AG09319 (cell line): ENCODE results near the gene PITHD1.

Experiments used
- DNase-seq: peaks from one replicate; pipeline ENCODE4 v3.0.0-alpha.2; 2010; ENCODE audit warnings: low read depth; ENCODE audit errors: extremely low read depth
- TF ChIP-seq, protein P1 (sequence below): IDR thresholded peaks from 2 replicates; pipeline ENCODE4 v1.5.1; 2011; ENCODE audit warnings: low read depth, mild to moderate bottlenecking, inconsistent platforms, low read length, moderate library complexity

The PITHD1 gene

GRCh38 chr1:23810818-23811540 is 32.8 kb downstream of the PITHD1 start:
- DNase-seq = no peak
- TF ChIP-seq, protein P1, sequence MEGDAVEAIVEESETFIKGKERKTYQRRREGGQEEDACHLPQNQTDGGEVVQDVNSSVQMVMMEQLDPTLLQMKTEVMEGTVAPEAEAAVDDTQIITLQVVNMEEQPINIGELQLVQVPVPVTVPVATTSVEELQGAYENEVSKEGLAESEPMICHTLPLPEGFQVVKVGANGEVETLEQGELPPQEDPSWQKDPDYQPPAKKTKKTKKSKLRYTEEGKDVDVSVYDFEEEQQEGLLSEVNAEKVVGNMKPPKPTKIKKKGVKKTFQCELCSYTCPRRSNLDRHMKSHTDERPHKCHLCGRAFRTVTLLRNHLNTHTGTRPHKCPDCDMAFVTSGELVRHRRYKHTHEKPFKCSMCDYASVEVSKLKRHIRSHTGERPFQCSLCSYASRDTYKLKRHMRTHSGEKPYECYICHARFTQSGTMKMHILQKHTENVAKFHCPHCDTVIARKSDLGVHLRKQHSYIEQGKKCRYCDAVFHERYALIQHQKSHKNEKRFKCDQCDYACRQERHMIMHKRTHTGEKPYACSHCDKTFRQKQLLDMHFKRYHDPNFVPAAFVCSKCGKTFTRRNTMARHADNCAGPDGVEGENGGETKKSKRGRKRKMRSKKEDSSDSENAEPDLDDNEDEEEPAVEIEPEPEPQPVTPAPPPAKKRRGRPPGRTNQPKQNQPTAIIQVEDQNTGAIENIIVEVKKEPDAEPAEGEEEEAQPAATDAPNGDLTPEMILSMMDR = peak; percentile 57

- DNase-seq = no peak
- TF ChIP-seq, protein P1 = no peak
These were observed 35.8 kb downstream of the PITHD1 start for GRCh38 chr1:23814016-23814415.

DNA sequence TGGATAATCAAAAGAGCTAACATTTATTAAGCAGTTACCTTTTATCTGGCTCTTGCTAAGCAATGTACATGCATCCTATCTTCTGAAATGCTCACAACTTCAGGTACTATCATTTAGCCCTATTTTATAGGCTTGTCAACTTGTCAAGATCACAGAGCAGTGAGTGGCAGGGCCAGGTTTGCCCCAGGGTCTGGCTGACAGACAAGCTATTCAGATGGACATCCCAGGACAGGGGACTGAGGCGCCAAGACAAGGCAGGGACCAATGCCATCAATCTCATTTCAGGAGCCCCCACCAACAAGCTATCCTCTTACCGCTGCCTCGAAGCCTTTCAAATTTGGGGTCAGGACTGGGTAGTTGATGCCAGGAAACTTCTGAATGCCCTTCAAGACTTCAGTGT is 38.1 kb downstream of the PITHD1 start:
- DNase-seq = no peak
- TF ChIP-seq, protein P1 = no peak

DNA sequence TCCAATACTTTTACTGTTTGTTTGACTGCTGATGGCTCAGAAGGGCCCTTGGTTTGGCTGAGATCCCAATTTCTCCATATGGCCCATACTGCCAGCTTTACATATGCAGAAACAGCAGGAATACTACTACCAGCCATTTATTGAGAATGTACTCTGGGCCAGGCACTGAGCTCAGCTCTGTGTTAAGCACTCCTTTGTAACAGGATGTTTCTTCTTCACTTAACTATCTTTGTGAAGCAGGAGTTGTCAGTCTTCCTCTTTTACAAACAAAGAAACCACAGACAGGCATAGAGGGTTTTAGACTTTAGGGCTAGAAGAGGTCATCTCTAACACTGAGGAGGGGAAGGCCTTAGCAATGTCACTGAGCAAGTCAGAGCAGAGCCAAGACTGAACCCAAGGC is 38.7 kb downstream of the PITHD1 start:
- no peak for DNase-seq
- TF ChIP-seq, protein P1 = no peak

- TF ChIP-seq, protein P1 = no peak
- DNase-seq = no peak
These were observed 39.4 kb downstream of the PITHD1 start for GRCh38 chr1:23817633-23818032.

DNA sequence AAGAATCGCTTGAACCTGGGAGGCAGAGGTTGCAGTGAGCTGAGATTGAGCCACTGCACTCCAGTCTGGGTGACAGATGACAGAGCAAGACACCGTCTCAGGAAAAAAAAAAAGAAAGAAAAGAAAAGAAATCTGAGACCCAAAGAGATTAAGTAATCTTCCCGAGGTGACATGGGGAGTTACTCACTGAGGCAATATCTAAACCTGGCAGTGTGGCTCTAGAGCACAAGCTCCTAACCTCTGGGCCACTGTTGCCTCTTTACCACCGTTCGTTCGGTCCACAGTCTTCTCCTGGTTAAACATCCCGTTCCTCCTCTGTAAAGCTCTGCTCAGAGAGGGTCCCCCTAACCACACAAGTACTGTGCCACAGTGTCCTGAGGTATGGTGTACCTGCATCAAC is 45.5 kb downstream of the PITHD1 start:
- TF ChIP-seq, protein P1 = no peak

DNA sequence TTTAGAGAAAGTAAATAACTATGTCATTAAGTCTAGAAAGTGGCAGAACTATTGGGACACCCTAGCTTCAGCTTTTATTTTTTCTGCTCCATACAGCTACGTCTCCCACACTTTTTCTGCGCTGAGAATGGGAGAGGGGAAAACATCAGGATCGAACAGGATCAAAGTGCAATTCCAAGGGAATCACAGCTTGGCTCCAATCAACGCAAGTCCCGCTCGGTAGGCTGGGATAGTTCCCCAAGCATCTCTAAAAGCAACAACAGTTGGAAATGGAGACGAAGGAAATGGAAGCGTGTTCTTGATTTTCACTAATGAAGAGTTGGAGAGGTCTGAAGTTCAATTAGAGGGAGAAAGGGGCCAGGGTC is 46.5 kb downstream of the PITHD1 start:
- TF ChIP-seq, protein P1 = no peak
- DNase-seq = no peak

More for the DNA sequence above, 45.5 kb downstream of the PITHD1 start:
- no peak for DNase-seq
